ENCODE results near the gene WNT3.

GRCh38 chr17:46836500-46836899 lies 18.0 kb upstream of the WNT3 start:
- TF ChIP-seq CTCF (IDR thresholded peaks at IDR 0.05) (no peak), EZH2 (IDR thresholded peaks at IDR 0.05) (no peak), EZH2phosphoT487 (IDR thresholded peaks at IDR 0.05) (no peak)

All from neural progenitor cell (in vitro differentiated cells).